Activated CD8-positive, alpha-beta memory T cell treated with anti-CD3 and anti-CD28 coated beads for 36 hours (primary cell): ENCODE results near the gene CHCHD3. TPM values are rescaled to one million over a fixed set of nuclear protein-coding genes. Genes with fewer than 3 reads are reported as not detected.

Source experiments
- CTCF ChIA-PET: fragments of 350-600 bp; sonication (Branson Sonifier 250); formaldehyde crosslinking; loops from one replicate; lab custom pipeline; 2021; ENCODE audit warnings: antibody characterized with exemption; lab: Charles Lee
- POLR2A ChIA-PET: fragments of 350-600 bp; sonication (Branson Sonifier 250); formaldehyde crosslinking; loops from one replicate; lab custom pipeline; 2021; ENCODE audit warnings: antibody characterized with exemption; lab: Charles Lee
- total RNA-seq, 2 experiments: library from RNA; stranded (reverse); gene quantifications; one replicate each; pipeline ENCODE4 v1.2.3, GENCODE V29; 2021

The CHCHD3 gene
- total RNA-seq, 2 experiments from 2014 or later: 85.2 to 87.1 TPM

DNA sequence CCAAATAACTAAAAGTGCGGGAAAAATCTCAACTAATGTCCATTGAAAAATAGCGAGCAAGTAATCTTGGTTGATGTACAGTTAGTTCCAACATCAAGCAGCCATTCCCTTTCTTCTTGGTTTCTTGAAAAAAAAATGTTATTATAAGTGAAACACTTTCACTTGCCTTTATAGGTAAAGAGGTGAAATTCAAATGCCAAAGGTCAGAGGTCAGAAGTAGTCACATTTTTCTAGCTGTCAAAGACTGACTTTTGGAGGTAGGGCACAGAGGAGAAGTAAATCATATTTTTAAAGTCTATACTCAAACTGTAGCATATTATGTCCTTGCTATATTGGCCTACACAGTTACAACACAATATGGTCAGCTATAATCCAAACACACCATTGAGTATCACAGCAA lies 62.3 kb downstream of the CHCHD3 start:
- ChIA-PET CTCF (interaction anchor here (0.6 kb wide), 2 partner anchors 57 to 107 kb away, joined by 3 to 5 read pairs; no protein-coding TSS in a partner anchor), POLR2A (no interaction called here)

- CTCF ChIA-PET: no interaction called here
- POLR2A ChIA-PET: no interaction called here
Measured at GRCh38 chr7:133016604-133017003, 65.3 kb downstream of the CHCHD3 start.

DNA sequence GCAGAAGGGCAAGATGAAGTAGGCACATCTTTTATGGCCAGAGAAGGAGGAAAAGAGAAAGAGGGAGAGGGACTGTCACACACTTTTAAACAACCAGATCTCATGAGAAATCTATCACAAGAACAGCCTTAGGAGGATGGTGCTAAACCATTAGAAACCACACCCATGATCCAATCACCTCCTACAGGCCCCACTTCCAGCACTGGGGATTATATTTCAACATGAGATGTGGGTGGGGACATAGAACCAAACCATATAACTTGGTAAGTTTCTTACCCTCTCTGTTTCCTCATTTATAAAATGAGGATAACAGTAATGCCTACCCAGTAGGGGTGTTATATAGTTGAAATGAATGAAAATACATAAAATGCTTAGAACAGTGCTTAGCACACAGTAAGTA lies 66.0 kb downstream of the CHCHD3 start:
- POLR2A ChIA-PET: no interaction called here
- CTCF ChIA-PET: no interaction called here

- ChIA-PET POLR2A (no interaction called here), CTCF (no interaction called here)
Measured at GRCh38 chr7:133011746-133012145, 70.1 kb downstream of the CHCHD3 start.

GRCh38 chr7:133009426-133010252 lies 72.3 kb downstream of the CHCHD3 start:
- ChIA-PET POLR2A (no interaction called here), CTCF (interaction anchor here (0.7 kb wide), 1 partner anchor 64 kb away, joined by 4 read pairs; no protein-coding TSS in a partner anchor)

GRCh38 chr7:133007961-133008360 lies 73.9 kb downstream of the CHCHD3 start:
- ChIA-PET CTCF (no interaction called here), POLR2A (no interaction called here)

GRCh38 chr7:133003052-133003910 lies 78.6 kb downstream of the CHCHD3 start:
- ChIA-PET POLR2A (no interaction called here), CTCF (no interaction called here)

DNA sequence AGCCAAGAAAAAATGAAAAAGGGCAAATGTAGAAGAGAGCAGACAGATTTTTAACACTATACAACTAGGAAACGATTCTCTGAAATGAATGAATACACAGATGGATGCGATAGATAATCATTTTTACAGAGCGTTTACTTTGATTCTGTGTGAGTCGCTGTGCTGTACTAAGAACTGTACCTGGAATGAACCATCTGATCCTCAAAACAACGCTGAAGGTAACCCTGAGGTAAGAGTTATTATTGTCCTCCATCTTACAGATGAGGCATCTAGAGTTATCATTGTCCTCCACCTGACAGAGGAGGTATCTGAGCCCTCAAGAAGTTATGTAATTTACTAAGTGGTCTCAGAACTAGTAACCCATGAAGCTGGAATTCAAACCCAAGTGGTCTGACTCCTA lies 80.2 kb downstream of the CHCHD3 start:
- ChIA-PET POLR2A (no interaction called here), CTCF (no interaction called here)

DNA sequence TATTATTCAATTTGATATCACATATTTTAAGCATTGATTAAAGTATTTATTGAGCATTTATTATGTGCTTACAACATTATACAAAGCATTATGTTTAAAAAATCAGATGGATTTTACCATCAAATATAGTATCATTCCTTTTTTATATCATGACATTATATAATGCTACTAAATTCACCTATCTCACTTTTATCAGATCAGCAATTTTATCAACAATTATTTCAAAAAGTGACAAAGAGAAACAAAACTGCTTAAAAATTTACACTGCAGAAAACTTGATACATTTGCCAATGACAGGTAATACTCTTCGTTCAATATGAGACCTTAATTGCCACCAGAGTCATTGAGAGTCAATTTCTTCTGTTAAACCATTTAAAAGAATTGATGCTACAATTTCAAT lies 82.0 kb downstream of the CHCHD3 start:
- CTCF ChIA-PET: no interaction called here
- POLR2A ChIA-PET: no interaction called here

DNA sequence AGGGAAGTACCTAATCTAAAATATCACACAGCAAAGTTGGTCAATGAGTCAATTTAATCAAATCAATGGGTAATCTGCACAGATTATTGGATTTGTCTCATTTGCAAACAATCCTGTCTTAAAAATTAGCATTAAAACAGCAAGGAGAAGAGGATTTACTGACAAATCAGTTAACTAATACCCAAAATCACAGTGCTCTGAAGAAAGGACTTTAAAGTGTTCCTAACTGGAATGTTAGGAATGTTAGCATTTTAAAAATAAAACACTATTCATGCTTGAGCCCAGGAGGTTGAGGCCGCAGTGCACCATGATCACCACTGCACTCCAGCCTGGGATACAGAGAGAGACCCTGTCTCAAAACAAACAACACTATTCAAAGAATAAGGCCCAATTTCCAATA lies 83.1 kb downstream of the CHCHD3 start:
- CTCF ChIA-PET: no interaction called here
- POLR2A ChIA-PET: no interaction called here

GRCh38 chr7:132997505-132997904 lies 84.4 kb downstream of the CHCHD3 start:
- POLR2A ChIA-PET: no interaction called here
- CTCF ChIA-PET: no interaction called here

GRCh38 chr7:132996581-132997242 lies 85.2 kb downstream of the CHCHD3 start:
- CTCF ChIA-PET: no interaction called here

DNA sequence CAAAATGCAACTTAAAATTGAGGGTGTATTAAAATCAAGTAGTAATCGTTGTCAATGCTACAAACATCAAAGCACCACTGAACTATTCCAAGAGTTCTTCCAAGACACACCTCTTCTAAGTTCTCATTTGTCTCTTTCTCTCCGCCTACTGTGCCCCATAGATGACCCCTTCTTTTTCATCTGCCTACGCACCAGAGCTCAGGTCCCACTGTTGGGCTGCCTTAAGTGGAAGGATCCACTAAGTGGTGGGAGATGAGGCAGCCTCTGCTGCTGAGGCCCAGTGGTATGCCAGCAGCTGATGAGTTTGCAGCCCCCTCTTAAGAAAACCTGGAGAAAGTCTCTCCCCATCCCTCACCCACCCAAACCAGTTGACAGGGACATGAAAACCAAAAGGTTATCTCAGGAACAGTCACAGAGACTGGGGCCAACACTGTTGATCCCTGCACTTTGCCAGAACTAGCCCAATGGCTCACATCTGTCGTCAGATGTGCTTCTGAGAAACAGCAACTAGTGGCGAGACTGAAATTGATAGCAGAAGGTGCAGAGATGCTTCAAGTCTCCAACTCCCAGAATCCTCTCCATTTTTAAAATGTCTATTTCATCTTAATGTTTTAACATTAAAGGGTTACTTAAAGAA lies 88.4 kb downstream of the CHCHD3 start:
- CTCF ChIA-PET: no interaction called here
- POLR2A ChIA-PET: no interaction called here

More at GRCh38 chr7:132996581-132997242, 85.2 kb downstream of the CHCHD3 start:
- POLR2A ChIA-PET: no interaction called here

- POLR2A ChIA-PET: no interaction called here
- CTCF ChIA-PET: no interaction called here
Measured at GRCh38 chr7:132991615-132992587, 90.0 kb downstream of the CHCHD3 start.

GRCh38 chr7:132988117-132988516 lies 93.8 kb downstream of the CHCHD3 start:
- ChIA-PET POLR2A (no interaction called here), CTCF (no interaction called here)

GRCh38 chr7:132980402-132980801 lies 101.5 kb downstream of the CHCHD3 start:
- CTCF ChIA-PET: no interaction called here
- POLR2A ChIA-PET: no interaction called here

DNA sequence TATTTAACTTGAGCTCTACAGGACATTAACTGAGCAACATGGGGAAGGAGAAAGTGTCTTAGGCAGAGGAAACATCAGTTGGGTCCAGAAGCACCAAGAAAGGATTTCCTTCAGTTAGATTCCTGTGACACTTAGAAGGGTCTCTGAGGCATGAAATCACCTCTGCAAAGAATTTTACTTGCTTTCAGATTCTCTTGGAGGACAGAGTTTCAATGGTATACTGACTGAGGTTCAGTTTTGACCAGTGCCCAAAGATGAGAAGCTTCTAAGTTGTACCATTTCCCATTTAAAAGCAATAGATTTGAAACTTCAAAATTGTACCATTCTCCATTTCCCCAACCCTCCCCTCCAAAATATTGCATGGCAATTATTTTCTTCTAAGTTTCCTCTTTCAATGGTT lies 102.4 kb downstream of the CHCHD3 start:
- POLR2A ChIA-PET: no interaction called here
- CTCF ChIA-PET: no interaction called here

GRCh38 chr7:132977234-132977633 lies 104.7 kb downstream of the CHCHD3 start:
- POLR2A ChIA-PET: no interaction called here
- CTCF ChIA-PET: no interaction called here
